Measurements from ENCODE around the gene OR6B2. TPM values are rescaled to one million over a fixed set of nuclear protein-coding genes. Genes with fewer than 3 reads are reported as not detected.

OR6B2 gene
- total RNA-seq, 1 experiment from 2014 or later: not detected

- CTCF ChIA-PET: no interaction called here
- H3K4me1 Mint-ChIP-seq (ENCODE audit: low read depth, unreplicated experiment): no peaks in the 10 kb centered on the region
- no peak for TF ChIP-seq CTCF (IDR thresholded peaks at IDR 0.05; ENCODE audit: unreplicated experiment)
- H3K9me3 Mint-ChIP-seq (ENCODE audit: low read depth, unreplicated experiment): no peaks in the 10 kb centered on the region
- no peak for DNase-seq
- no peaks in the 10 kb centered on the region for H3K27me3 Mint-ChIP-seq (ENCODE audit: unreplicated experiment)
- intact Hi-C loops (cut with micrococcal nuclease; ENCODE audit: unreplicated experiment): no loop called here
- no peak overlapping the region for H3K4me3 Mint-ChIP-seq (ENCODE audit: low read depth, unreplicated experiment)
- no TSS peak for BruUV-seq (replicated peaks)
- H3K27ac Mint-ChIP-seq (ENCODE audit: unreplicated experiment): no peak overlapping the region
- H3K36me3 Mint-ChIP-seq (ENCODE audit: insufficient read depth, unreplicated experiment): peaks cover 22% of the 10 kb centered on the region
These were observed 39.3 kb downstream of the OR6B2 start for GRCh38 chr2:239990966-239991365.

GRCh38 chr2:239985356-239985755, 44.9 kb downstream of the OR6B2 start:
- CTCF ChIA-PET: interaction anchor here (0.6 to 0.7 kb wide), 2 partner anchors 22 to 1074 kb away, joined by 3 to 4 read pairs; no protein-coding TSS in a partner anchor
- BruUV-seq (replicated peaks): no TSS peak
- H3K36me3 Mint-ChIP-seq (ENCODE audit: insufficient read depth, unreplicated experiment): peaks cover 15% of the 10 kb centered on the region
- intact Hi-C loops (cut with micrococcal nuclease; ENCODE audit: unreplicated experiment): no loop called here
- peaks cover 4% of the 10 kb centered on the region for H3K9me3 Mint-ChIP-seq (ENCODE audit: low read depth, unreplicated experiment)
- H3K4me1 Mint-ChIP-seq (ENCODE audit: low read depth, unreplicated experiment): no peaks in the 10 kb centered on the region
- DNase-seq: no peak
- no peak overlapping the region for H3K4me3 Mint-ChIP-seq (ENCODE audit: low read depth, unreplicated experiment)
- no peaks in the 10 kb centered on the region for H3K27me3 Mint-ChIP-seq (ENCODE audit: unreplicated experiment)
- TF ChIP-seq CTCF (IDR thresholded peaks at IDR 0.05; ENCODE audit: unreplicated experiment): no peak
- H3K27ac Mint-ChIP-seq (ENCODE audit: unreplicated experiment): no peak overlapping the region

- intact Hi-C loops (cut with micrococcal nuclease; ENCODE audit: unreplicated experiment): no loop called here
- Mint-ChIP-seq H3K4me3 (ENCODE audit: low read depth, unreplicated experiment) (no peak overlapping the region), H3K27ac (ENCODE audit: unreplicated experiment) (no peak overlapping the region), H3K4me1 (ENCODE audit: low read depth, unreplicated experiment) (no peaks in the 10 kb centered on the region), H3K27me3 (ENCODE audit: unreplicated experiment) (no peaks in the 10 kb centered on the region), H3K36me3 (ENCODE audit: insufficient read depth, unreplicated experiment) (peaks cover 13% of the 10 kb centered on the region), H3K9me3 (ENCODE audit: low read depth, unreplicated experiment) (peaks cover 4% of the 10 kb centered on the region)
- BruUV-seq (replicated peaks): no TSS peak
- no peak for TF ChIP-seq CTCF (IDR thresholded peaks at IDR 0.05; ENCODE audit: unreplicated experiment)
- no peak for DNase-seq
- CTCF ChIA-PET: interaction anchor here (0.6 kb wide), 1 partner anchor 166 kb away, joined by 3 read pairs; no protein-coding TSS in a partner anchor
These were observed 45.6 kb downstream of the OR6B2 start for GRCh38 chr2:239984421-239985194.

GRCh38 chr2:239983004-239983778, 47.0 kb downstream of the OR6B2 start:
- intact Hi-C loops (cut with micrococcal nuclease; ENCODE audit: unreplicated experiment): no loop called here
- no peak overlapping the region for H3K4me3 Mint-ChIP-seq (ENCODE audit: low read depth, unreplicated experiment)
- peaks cover 4% of the 10 kb centered on the region for H3K9me3 Mint-ChIP-seq (ENCODE audit: low read depth, unreplicated experiment)
- peaks cover 15% of the 10 kb centered on the region for H3K36me3 Mint-ChIP-seq (ENCODE audit: insufficient read depth, unreplicated experiment)
- CTCF ChIA-PET: no interaction called here
- H3K27ac Mint-ChIP-seq (ENCODE audit: unreplicated experiment): no peak overlapping the region
- H3K4me1 Mint-ChIP-seq (ENCODE audit: low read depth, unreplicated experiment): no peaks in the 10 kb centered on the region
- BruUV-seq (replicated peaks): no TSS peak
- no peak for TF ChIP-seq CTCF (IDR thresholded peaks at IDR 0.05; ENCODE audit: unreplicated experiment)
- DNase-seq: no peak
- H3K27me3 Mint-ChIP-seq (ENCODE audit: unreplicated experiment): no peaks in the 10 kb centered on the region

Other genes with a start within 250 kb of the OR6B2 start
- gene NDUFA10, start 5.1 kb downstream of the OR6B2 start, total RNA-seq (2022): 137 and 148 TPM in 2 replicates
- not detected in 2 replicates for gene OR6B3, start 23.1 kb upstream of the OR6B2 start, total RNA-seq (2022)
- gene COPS9, start 105.9 kb upstream of the OR6B2 start, total RNA-seq (2022): 94.4 and 106 TPM in 2 replicates
- not detected in 2 replicates for gene OTOS, start 110.2 kb upstream of the OR6B2 start, total RNA-seq (2022)

Measured in Calu3 (cell line).